SK-N-SH (cell line): Measurements from ENCODE around the gene KIF16B. TPM values are rescaled to one million over a fixed set of nuclear protein-coding genes. Genes with fewer than 3 reads are reported as not detected.

ENCODE experiments used
- CTCF ChIA-PET: fragments of 300-600, 350-600 bp; formaldehyde crosslinking; extraction: SDS; loops from one replicate; lab custom pipeline; 2021; lab: Yijun Ruan, JAX
- POLR2A ChIA-PET: fragments of 350-600 bp; sonication (Branson Sonifier 250); formaldehyde crosslinking; extraction: SDS; loops from one replicate; lab custom pipeline; 2020; ENCODE audit warnings: antibody characterized with exemption, inconsistent platforms; lab: Yijun Ruan, JAX
- DNase-seq: peaks from one replicate; pipeline ENCODE4 v3.0.0; 2012
- H2AFZ ChIP-seq: fragments of 200-600 bp; sonication (generic); 2 replicates; pipeline ENCODE4 v1.8.1; 2016; ENCODE audit warnings: antibody characterized with exemption, mild to moderate bottlenecking, low read depth
- H3F3A ChIP-seq: fragments of 200-600 bp; sonication (generic); replicated peaks from 2 replicates; pipeline ENCODE3; 2016; ENCODE audit warnings: antibody characterized with exemption, mild to moderate bottlenecking; ENCODE audit not compliant: insufficient read depth
- H3K27ac ChIP-seq, 2 experiments: fragments of 200-500 bp in 1 of 2; fragments of 200-600 bp in 1 of 2; sonication (Bioruptor generic) in 1 of 2; sonication (generic), shearing (Covaris generic) in 1 of 2; 2 replicates each; pipeline versions ENCODE4 v1.5.1 to v1.6.1; 2014 to 2016; ENCODE audit warnings: low read depth in 2 of 2, inconsistent platforms in 1 of 2, low read length in 1 of 2, mild to moderate bottlenecking in 1 of 2, mixed read lengths in 1 of 2
- H3K27me3 ChIP-seq: fragments of 200-600 bp; sonication (generic), shearing (Covaris generic); 2 replicates; pipeline ENCODE4 v1.6.1; 2016; ENCODE audit warnings: mixed run types; ENCODE audit not compliant: insufficient read depth
- H3K36me3 ChIP-seq, 2 experiments: fragments of 200-500 bp in 1 of 2; fragments of 200-600 bp in 1 of 2; sonication (Bioruptor generic) in 1 of 2; sonication (generic) in 1 of 2; replicated peaks in 1 of 2; 2 replicates each; pipeline versions ENCODE3 to v1.5.1; 2014 to 2016; ENCODE audit warnings: low read length in 1 of 2, mild to moderate bottlenecking in 1 of 2; ENCODE audit not compliant: insufficient read depth in 2 of 2, control insufficient read depth in 1 of 2
- H3K4me1 ChIP-seq, 2 experiments: fragments of 200-500 bp in 1 of 2; fragments of 200-600 bp in 1 of 2; sonication (Bioruptor generic) in 1 of 2; sonication (generic), shearing (Covaris generic) in 1 of 2; 2 replicates each; pipeline versions ENCODE4 v1.5.1 to v1.6.1; 2014 to 2016; ENCODE audit warnings: low read depth in 1 of 2, low read length in 1 of 2, mixed run types in 1 of 2; ENCODE audit not compliant: insufficient read depth in 2 of 2, control insufficient read depth in 1 of 2
- H3K4me2 ChIP-seq: fragments of 200-600 bp; sonication (generic), shearing (Covaris generic); 2 replicates; pipeline ENCODE4 v1.6.1; 2017; ENCODE audit warnings: mixed run types
- H3K4me3 ChIP-seq, 2 experiments: fragments of 200-500 bp in 1 of 2; fragments of 200-600 bp in 1 of 2; sonication (Bioruptor generic) in 1 of 2; sonication (generic), shearing (Covaris generic) in 1 of 2; 2 replicates each; pipeline versions ENCODE4 v1.5.1 to v1.8.1; 2014 to 2016; ENCODE audit warnings: low read depth in 2 of 2, inconsistent platforms in 1 of 2, low read length in 1 of 2, mild to moderate bottlenecking in 1 of 2, mixed read lengths in 1 of 2, moderate library complexity in 1 of 2
- H3K79me2 ChIP-seq: fragments of 200-600 bp; sonication (generic); 2 replicates; pipeline ENCODE4 v1.8.1; 2017; ENCODE audit warnings: mild to moderate bottlenecking; ENCODE audit not compliant: insufficient read depth
- H3K9ac ChIP-seq: fragments of 200-600 bp; sonication (generic); 2 replicates; pipeline ENCODE4 v1.6.1; 2017; ENCODE audit warnings: mixed run types
- H3K9me2 ChIP-seq: fragments of 200-600 bp; sonication (generic); 2 replicates; pipeline ENCODE4 v1.6.1; 2017; ENCODE audit warnings: mixed run types
- H3K9me3 ChIP-seq: fragments of 200-600 bp; sonication (generic); 2 replicates; pipeline ENCODE4 v1.6.1; 2017; ENCODE audit warnings: mixed run types, mild to moderate bottlenecking, moderate library complexity
- H4K20me1 ChIP-seq: fragments of 200-600 bp; sonication (generic); 2 replicates; pipeline ENCODE4 v1.6.1; 2017; ENCODE audit warnings: mild to moderate bottlenecking, mixed run types; ENCODE audit not compliant: insufficient read depth
- CHD2 ChIP-seq: fragments of 150-350 bp; IDR thresholded peaks from 2 replicates; pipeline ENCODE4 v1.6.1; 2018; ENCODE audit warnings: low read length; ENCODE audit not compliant: partially characterized antibody
- FOSL2 ChIP-seq: IDR thresholded peaks from 2 replicates; pipeline ENCODE4 v1.4.0; 2012; ENCODE audit warnings: low read depth, mild to moderate bottlenecking, moderate library complexity, borderline replicate concordance
- JUND ChIP-seq: IDR thresholded peaks from 2 replicates; pipeline ENCODE4 v1.4.0; 2012
- MAX ChIP-seq: IDR thresholded peaks from 2 replicates; pipeline ENCODE4 v1.4.0; 2012; ENCODE audit warnings: low read depth
- MEF2A ChIP-seq: IDR thresholded peaks from 2 replicates; pipeline ENCODE4 v1.4.0; 2012; ENCODE audit warnings: low read depth, borderline replicate concordance
- NFIC ChIP-seq: IDR thresholded peaks from 2 replicates; pipeline ENCODE4 v1.4.0; 2012; ENCODE audit warnings: borderline replicate concordance
- POLR2AphosphoS5 ChIP-seq: IDR thresholded peaks from 2 replicates; pipeline ENCODE4 v1.6.1; 2012; ENCODE audit warnings: low read depth, low read length
- RCOR1 ChIP-seq: fragments of 150-350 bp; IDR thresholded peaks from 2 replicates; pipeline ENCODE4 v1.6.1; 2017; ENCODE audit warnings: antibody characterized with exemption, low read length
- RXRA ChIP-seq: IDR thresholded peaks from 2 replicates; pipeline ENCODE4 v1.4.0; 2012; ENCODE audit warnings: low read depth, mild to moderate bottlenecking, borderline replicate concordance
- TCF12 ChIP-seq: IDR thresholded peaks from 2 replicates; pipeline ENCODE4 v1.4.0; 2012
- ZBTB33 ChIP-seq: IDR thresholded peaks from 2 replicates; pipeline ENCODE4 v1.4.0; 2012; ENCODE audit warnings: low read depth, borderline replicate concordance
- WGBS: methylation state at CpG from one replicate; pipeline ENCODE4 v1.1.6; 2017; ENCODE audit warnings: low lambda C conversion rate; 5-methylcytosine and 5-hydroxymethylcytosine counted together
- polyA plus RNA-seq, 3 experiments: library from polyadenylated mRNA; depleted of rRNA; stranded (reverse); fragments of >200 nt; gene quantifications; 2 replicates each; pipeline ENCODE4 v1.2.3, GENCODE V29; 2012

The KIF16B gene
- polyA plus RNA-seq, 1 of the 3 experiments (the other 2 are of a cell fraction) = 3.3 TPM

- Histone ChIP-seq H3K9ac (no peak overlapping the region), H3F3A (peaks cover 4% of the 10 kb centered on the region), H3K9me3 (no peaks in the 10 kb centered on the region)
- TF ChIP-seq ZBTB33 = no peak
- TF ChIP-seq, all 33 proteins: peak for 0
- H3K4me2 ChIP-seq = no peak overlapping the region
- POLR2A ChIA-PET = no interaction called here
- H3K36me3 ChIP-seq = no peaks in the 10 kb centered on the region
- CTCF ChIA-PET = no interaction called here
- H3K4me3 ChIP-seq = no peak overlapping the region
- no peaks in the 10 kb centered on the region for H3K27me3 ChIP-seq
- DNase-seq = no peak
- H3K4me1 ChIP-seq = peaks cover 0 to 13% of the 10 kb centered on the region in 2 experiments; a peak in 1 of 4 replicates
- H3K79me2 ChIP-seq = no peaks in the 10 kb centered on the region
- no peak overlapping the region for H2AFZ ChIP-seq
- H4K20me1 ChIP-seq = no peaks in the 10 kb centered on the region
- no peak overlapping the region for H3K27ac ChIP-seq
- 97% methylated on average over 5 of the region's 5 CpGs for WGBS
- no peaks in the 10 kb centered on the region for H3K9me2 ChIP-seq
Measured at GRCh38 chr20:16571333-16571732, 1.9 kb downstream of the KIF16B start.

GRCh38 chr20:16569246-16570153, 3.7 kb downstream of the KIF16B start:
- Histone ChIP-seq H3K27me3 (no peaks in the 10 kb centered on the region), H3K4me3 (no peak overlapping the region), H3K9me2 (no peaks in the 10 kb centered on the region), H3K9ac (no peak overlapping the region), H3K4me2 (no peak overlapping the region), H3K36me3 (no peaks in the 10 kb centered on the region), H2AFZ (no peak overlapping the region), H3K4me1 (peaks cover 0 to 14% of the 10 kb centered on the region in 2 experiments; a peak in 1 of 4 replicates), H3K9me3 (no peaks in the 10 kb centered on the region), H3K27ac (no peak overlapping the region), H3F3A (no peaks in the 10 kb centered on the region), H4K20me1 (no peaks in the 10 kb centered on the region), H3K79me2 (no peaks in the 10 kb centered on the region)
- TF ChIP-seq POLR2AphosphoS5 = no peak
- TF ChIP-seq MAX = no peak
- TF ChIP-seq TCF12 = no peak
- no peak for TF ChIP-seq FOSL2
- TF ChIP-seq JUND = no peak
- TF ChIP-seq MEF2A = no peak
- TF ChIP-seq RCOR1 = no peak
- no peak for TF ChIP-seq ZBTB33
- TF ChIP-seq NFIC = no peak
- no peak for TF ChIP-seq CHD2
- TF ChIP-seq RXRA = no peak
- CTCF ChIA-PET = no interaction called here
- 86% methylated on average over 4 of the region's 4 CpGs for whole genome bisulfite sequencing
- POLR2A ChIA-PET = no interaction called here
- DNase-seq = no peak
